H9 (cell line): ENCODE results near the gene KDM4D. TPM values are rescaled to one million over a fixed set of nuclear protein-coding genes. Genes with fewer than 3 reads are reported as not detected.

Source experiments
- DNase-seq: peaks from one replicate; pipeline ENCODE4 v3.0.0-alpha.2; 2017
- H2AFZ ChIP-seq: one replicate; pipeline ENCODE4 v1.6.1; 2013; ENCODE audit warnings: mild to moderate bottlenecking, low read length, control low read depth, moderate library complexity
- H2AK5ac ChIP-seq: 2 replicates; pipeline ENCODE4 v1.6.1; 2013; ENCODE audit warnings: low read length, control low read depth, mixed read lengths; ENCODE audit not compliant: insufficient read length
- H2BK120ac ChIP-seq: one replicate; pipeline ENCODE4 v1.6.1; 2013; ENCODE audit warnings: low read depth, mild to moderate bottlenecking, low read length, control low read depth, inconsistent platforms; ENCODE audit not compliant: poor library complexity, severe bottlenecking
- H2BK12ac ChIP-seq: 2 replicates; pipeline ENCODE4 v1.6.1; 2013; ENCODE audit warnings: low read length, control low read depth, mixed read lengths, low read depth; ENCODE audit not compliant: insufficient read length
- H2BK15ac ChIP-seq: 2 replicates; pipeline ENCODE4 v1.6.1; 2013; ENCODE audit warnings: low read depth, low read length, control low read depth
- H2BK20ac ChIP-seq: one replicate; pipeline ENCODE4 v1.6.1; 2013; ENCODE audit warnings: low read depth, mild to moderate bottlenecking, low read length, control low read depth, inconsistent platforms; ENCODE audit not compliant: poor library complexity, severe bottlenecking
- H2BK5ac ChIP-seq: 2 replicates; pipeline ENCODE4 v1.6.1; 2013; ENCODE audit warnings: low read length, control low read depth, mixed read lengths; ENCODE audit not compliant: insufficient read length
- H3K14ac ChIP-seq: 2 replicates; pipeline ENCODE4 v1.6.1; 2013; ENCODE audit warnings: low read length, control low read depth; ENCODE audit not compliant: insufficient read depth
- H3K18ac ChIP-seq: 2 replicates; pipeline ENCODE4 v1.6.1; 2013; ENCODE audit warnings: low read depth, mild to moderate bottlenecking, mixed read lengths, low read length, control low read depth; ENCODE audit not compliant: insufficient read length
- H3K23ac ChIP-seq: 2 replicates; pipeline ENCODE4 v1.6.1; 2013; ENCODE audit warnings: low read length, control low read depth, mixed read lengths, low read depth; ENCODE audit not compliant: insufficient read length
- H3K23me2 ChIP-seq: 2 replicates; pipeline ENCODE4 v1.6.1; 2013; ENCODE audit warnings: low read depth, mild to moderate bottlenecking, mixed read lengths, low read length, control low read depth; ENCODE audit not compliant: insufficient read length, poor library complexity, severe bottlenecking
- H3K27ac ChIP-seq: 2 replicates; pipeline ENCODE4 v1.5.1; 2013; ENCODE audit warnings: low read length, control low read depth, mixed read lengths, low read depth; ENCODE audit not compliant: insufficient read length
- H3K27me3 ChIP-seq: 2 replicates; pipeline ENCODE4 v1.6.1; 2013; ENCODE audit warnings: low read length, control low read depth, inconsistent platforms; ENCODE audit not compliant: insufficient read depth
- H3K4ac ChIP-seq: 2 replicates; pipeline ENCODE4 v1.6.1; 2013; ENCODE audit warnings: low read depth, mild to moderate bottlenecking, control low read depth, inconsistent platforms, low read length, moderate library complexity
- H3K4me1 ChIP-seq: 2 replicates; pipeline ENCODE4 v1.6.1; 2013; ENCODE audit warnings: low read length, control low read depth, inconsistent platforms; ENCODE audit not compliant: insufficient read depth
- H3K4me2 ChIP-seq: 2 replicates; pipeline ENCODE4 v1.6.1; 2013; ENCODE audit warnings: low read length, control low read depth, mixed read lengths; ENCODE audit not compliant: insufficient read length, insufficient read depth
- H3K56ac ChIP-seq: 2 replicates; pipeline ENCODE4 v1.6.1; 2013; ENCODE audit warnings: low read depth, mild to moderate bottlenecking, mixed read lengths, low read length, control low read depth; ENCODE audit not compliant: insufficient read length
- H3K79me1 ChIP-seq: 2 replicates; pipeline ENCODE4 v1.6.1; 2013; ENCODE audit warnings: low read depth, mild to moderate bottlenecking, moderate library complexity, low read length, control low read depth, inconsistent platforms; ENCODE audit not compliant: insufficient read depth, poor library complexity, severe bottlenecking
- H3K79me2 ChIP-seq: 2 replicates; pipeline ENCODE4 v1.6.1; 2013; ENCODE audit warnings: low read length, control low read depth, inconsistent platforms; ENCODE audit not compliant: insufficient read depth
- H3K9ac ChIP-seq: 2 replicates; pipeline ENCODE4 v1.6.1; 2013; ENCODE audit warnings: low read length, control low read depth, mixed read lengths; ENCODE audit not compliant: insufficient read length; ENCODE audit errors: extremely low read depth
- H3K9me3 ChIP-seq: one replicate; pipeline ENCODE4 v1.6.1; 2013; ENCODE audit warnings: low read depth, low read length, inconsistent platforms; ENCODE audit not compliant: control insufficient read depth
- H3T11ph ChIP-seq: one replicate; pipeline ENCODE4 v1.6.1; 2013; ENCODE audit warnings: mild to moderate bottlenecking, low read length, control low read depth, inconsistent platforms
- H4K20me1 ChIP-seq: one replicate; pipeline ENCODE4 v1.6.1; 2013; ENCODE audit not compliant: control insufficient read depth, insufficient read length, insufficient read depth
- H4K5ac ChIP-seq: 2 replicates; pipeline ENCODE4 v1.6.1; 2013; ENCODE audit warnings: low read depth, mild to moderate bottlenecking, mixed read lengths, low read length, control low read depth; ENCODE audit not compliant: insufficient read length
- H4K8ac ChIP-seq: replicated peaks from 2 replicates; pipeline ENCODE4 v1.6.1; 2013; ENCODE audit warnings: low read length, control low read depth, mixed read lengths, low read depth; ENCODE audit not compliant: insufficient read length
- H4K91ac ChIP-seq: 2 replicates; pipeline ENCODE4 v1.6.1; 2013; ENCODE audit warnings: low read depth, mild to moderate bottlenecking, moderate library complexity, mixed read lengths, low read length, control low read depth; ENCODE audit not compliant: insufficient read length
- H3K27ac Mint-ChIP-seq, 3 experiments: 2 replicates in 2 of 3; 3 replicates in 1 of 3; pipeline ENCODE4 v1.8.0; 2020 to 2021; ENCODE audit warnings: mixed read lengths in 3 of 3, mild to moderate bottlenecking in 1 of 3, moderate library complexity in 1 of 3
- H3K27me3 Mint-ChIP-seq: 2 replicates; pipeline ENCODE4 v1.8.0; 2021; ENCODE audit warnings: low read depth, mild to moderate bottlenecking, moderate library complexity, mixed read lengths
- H3K36me3 Mint-ChIP-seq, 3 experiments: 2 replicates in 2 of 3; 3 replicates in 1 of 3; pipeline ENCODE4 v1.8.0; 2020 to 2021; ENCODE audit warnings: low read depth in 3 of 3, mixed read lengths in 3 of 3; ENCODE audit not compliant: insufficient read depth in 1 of 3
- H3K4me1 Mint-ChIP-seq, 2 experiments: 2 replicates each; pipeline ENCODE4 v1.8.0; 2020; ENCODE audit warnings: mixed read lengths in 2 of 2
- H3K4me3 Mint-ChIP-seq, 2 experiments: 2 replicates in 1 of 2; 3 replicates in 1 of 2; pipeline ENCODE4 v1.8.0; 2020 to 2021; ENCODE audit warnings: mild to moderate bottlenecking in 2 of 2, mixed read lengths in 2 of 2, moderate library complexity in 1 of 2
- H3K9me3 Mint-ChIP-seq, 2 experiments: 2 replicates in 1 of 2; 3 replicates in 1 of 2; pipeline ENCODE4 v1.8.0; 2020; ENCODE audit warnings: mild to moderate bottlenecking in 2 of 2, mixed read lengths in 2 of 2, moderate library complexity in 1 of 2
- CTCF ChIP-seq: fragments of 200-600 bp; sonication (generic); conservative IDR thresholded peaks from 3 replicates; pipeline ENCODE4 v1.8.0; 2021; ENCODE audit warnings: antibody characterized with exemption, mild to moderate bottlenecking
- WGBS: extraction: QIAGEN DNeasy Blood & Tissue Kit; methylation state at CpG from one replicate; pipeline ENCODE4 v1.1.7; 2013; ENCODE audit warnings: missing lambda C conversion rate, low lambda C conversion rate, mixed read lengths; ENCODE audit not compliant: insufficient read length; ENCODE audit errors: extremely low coverage; 5-methylcytosine and 5-hydroxymethylcytosine counted together
- total RNA-seq: library from RNA; stranded (reverse); gene quantifications from 2 replicates; pipeline ENCODE4 v1.2.1, GENCODE V29; 2021

KDM4D gene
- total RNA-seq, 1 experiment from 2014 or later: 1.9 TPM

- no peak overlapping the region for H3K4me3 Mint-ChIP-seq
Measured at GRCh38 chr11:94958121-94958696, 15.3 kb upstream of the KDM4D start.

More at GRCh38 chr11:94958121-94958696, 15.3 kb upstream of the KDM4D start:
- no peaks in the 10 kb centered on the region for H3K9me3 ChIP-seq
- no peaks in the 10 kb centered on the region for H3K4me1 ChIP-seq
- Mint-ChIP-seq H3K27me3 (peaks cover 3% of the 10 kb centered on the region; the same call in 1 of the 2 replicates), H3K4me1 (no peaks in the 10 kb centered on the region), H3K9me3 (no peaks in the 10 kb centered on the region), H3K27ac (no peak overlapping the region), H3K36me3 (peaks cover 3 to 17% (median 8%) of the 10 kb centered on the region in 3 experiments; a peak in 5 of 7 replicates)
- H3T11ph ChIP-seq: no peak overlapping the region
- no peak overlapping the region for H2AK5ac ChIP-seq
- no peak overlapping the region for H3K4me2 ChIP-seq
- no peak for TF ChIP-seq CTCF
- no peak overlapping the region for H3K9ac ChIP-seq
- H2BK12ac ChIP-seq: no peak overlapping the region
- H3K18ac ChIP-seq: no peak overlapping the region
- no peak overlapping the region for H2BK15ac ChIP-seq
- no peak overlapping the region for H3K27ac ChIP-seq
- H3K14ac ChIP-seq: no peak overlapping the region
- H4K20me1 ChIP-seq: no peaks in the 10 kb centered on the region
- H3K79me2 ChIP-seq: no peaks in the 10 kb centered on the region
- DNase-seq: no peak
- H4K91ac ChIP-seq: no peak overlapping the region
- no peak overlapping the region for H2BK5ac ChIP-seq
- no peak overlapping the region for H4K8ac ChIP-seq
- H2AFZ ChIP-seq: no peak overlapping the region
- H3K79me1 ChIP-seq: no peaks in the 10 kb centered on the region
- no peak overlapping the region for H2BK20ac ChIP-seq
- no peak overlapping the region for H3K56ac ChIP-seq
- no peaks in the 10 kb centered on the region for H3K27me3 ChIP-seq
- no peak overlapping the region for H3K23ac ChIP-seq
- H3K4ac ChIP-seq: no peak overlapping the region
- no peaks in the 10 kb centered on the region for H3K23me2 ChIP-seq
- WGBS: no CpG with 5 or more reads among the region's 2 CpGs
- H4K5ac ChIP-seq: no peak overlapping the region
- no peak overlapping the region for H2BK120ac ChIP-seq
